NOMO-1 treated with dmso at 0.1 percent for 144 hours (cell line): ENCODE results near the gene CACNA1S.
A peak's percentile ranks its signal among the peaks of the same experiment; 100 is the strongest.

ENCODE experiments used
- DNase-seq: peaks from one replicate; lab custom pipeline; 2025; ENCODE audit not compliant: unreplicated experiment; lab: John Stamatoyannopoulos, UW

CACNA1S gene

DNA sequence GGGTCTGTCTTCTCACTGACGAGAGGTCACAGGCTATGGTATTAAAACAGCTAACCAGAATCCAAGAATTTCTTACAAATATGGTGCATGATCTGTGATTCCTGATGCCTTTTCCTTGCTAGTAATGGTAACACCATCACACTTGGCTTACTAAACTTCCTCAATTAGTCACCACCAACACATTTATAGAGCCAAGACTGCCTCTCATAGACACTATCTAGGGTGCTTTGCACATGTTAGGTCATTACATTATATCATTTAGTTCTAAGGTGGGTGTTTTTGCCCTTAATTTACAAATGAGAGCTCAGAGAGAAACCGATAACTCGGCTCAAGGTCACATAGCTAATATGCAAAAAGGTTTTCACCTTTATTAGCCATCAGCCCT is 97.4 kb downstream of the CACNA1S start:
- no peak for DNase-seq

DNA sequence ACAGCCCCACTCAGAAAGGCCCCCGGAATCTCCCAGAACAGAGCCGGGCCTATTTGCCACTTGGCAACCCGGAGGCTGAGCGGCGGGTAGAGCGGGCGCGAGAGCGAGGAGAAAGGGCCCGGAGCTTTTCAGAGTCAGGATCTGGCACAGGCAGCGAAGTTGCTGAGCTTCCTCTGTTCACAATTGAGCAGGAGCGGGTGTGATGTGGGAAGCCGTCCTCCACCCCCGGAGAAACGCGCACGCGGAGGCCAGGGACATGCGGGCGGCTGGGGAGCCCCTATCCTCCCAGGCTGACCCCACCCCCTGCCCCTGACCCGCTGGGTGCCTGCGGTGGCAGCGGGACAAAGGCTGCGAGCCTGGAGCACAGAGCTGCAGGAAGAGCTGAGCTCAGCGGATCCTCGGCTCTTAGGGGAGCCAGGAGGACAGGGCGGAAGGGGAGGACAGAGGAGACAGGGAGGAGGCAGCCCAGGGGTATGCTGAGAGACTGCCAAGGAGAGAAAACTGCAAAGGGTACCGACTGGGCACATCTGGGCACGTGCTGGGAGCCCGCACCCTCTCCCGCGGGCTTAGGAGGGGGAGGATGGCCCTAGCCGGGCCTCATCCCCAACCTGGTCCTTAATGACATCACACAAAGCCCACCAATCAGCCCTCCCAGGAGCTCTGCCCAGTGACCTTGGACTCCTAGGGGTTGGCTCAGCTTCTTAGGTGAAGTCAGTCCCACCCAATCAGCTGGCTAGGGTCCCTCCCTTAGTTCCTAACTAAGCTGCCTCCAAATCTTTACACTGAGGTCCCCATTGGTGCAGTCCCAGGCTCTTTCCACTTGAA is 98.0 kb downstream of the CACNA1S start:
- no peak for DNase-seq

DNA sequence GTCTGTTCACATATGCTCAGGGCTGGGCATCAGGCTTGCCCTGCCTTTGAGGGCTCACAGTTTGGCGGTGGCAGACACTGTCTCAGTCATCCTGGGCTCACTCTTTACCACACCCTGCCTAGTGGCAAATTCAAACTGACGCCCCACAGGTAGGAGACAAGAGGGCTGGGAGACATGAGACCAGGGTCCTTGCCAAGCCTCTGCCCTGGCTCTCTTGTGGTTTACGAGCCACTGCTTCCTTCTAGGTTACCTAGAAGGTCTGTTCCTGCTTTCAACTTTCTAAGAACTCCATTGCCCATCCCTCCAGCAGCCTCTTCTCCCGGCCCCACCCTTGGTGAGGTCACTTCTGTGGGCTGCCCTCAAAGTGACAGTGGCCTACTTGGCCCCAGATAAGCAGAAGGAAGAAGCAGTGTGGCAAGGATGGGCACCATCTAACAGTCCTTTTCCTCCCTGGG is 99.2 kb downstream of the CACNA1S start:
- DNase-seq: peak; percentile 75

DNA sequence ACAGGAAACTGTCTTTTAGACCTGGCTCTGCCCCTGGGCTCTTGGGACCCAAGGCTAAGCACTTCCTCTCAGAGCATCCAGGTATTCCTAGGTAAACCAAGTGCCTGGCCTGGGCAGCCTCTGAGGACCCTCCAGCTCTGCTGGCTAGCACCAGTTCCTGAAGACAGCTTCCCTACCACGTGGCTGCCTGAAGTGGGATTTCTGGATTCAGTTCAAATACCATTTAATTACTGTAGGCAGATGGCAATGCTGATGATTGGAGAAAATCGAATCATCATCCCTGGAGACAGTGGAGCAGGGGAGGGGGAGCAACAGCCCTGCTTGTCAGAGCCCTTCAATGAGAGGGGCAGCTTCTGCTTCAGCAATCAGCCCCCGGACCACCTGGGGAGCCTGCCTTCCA is 100.6 kb downstream of the CACNA1S start:
- no peak for DNase-seq

DNA sequence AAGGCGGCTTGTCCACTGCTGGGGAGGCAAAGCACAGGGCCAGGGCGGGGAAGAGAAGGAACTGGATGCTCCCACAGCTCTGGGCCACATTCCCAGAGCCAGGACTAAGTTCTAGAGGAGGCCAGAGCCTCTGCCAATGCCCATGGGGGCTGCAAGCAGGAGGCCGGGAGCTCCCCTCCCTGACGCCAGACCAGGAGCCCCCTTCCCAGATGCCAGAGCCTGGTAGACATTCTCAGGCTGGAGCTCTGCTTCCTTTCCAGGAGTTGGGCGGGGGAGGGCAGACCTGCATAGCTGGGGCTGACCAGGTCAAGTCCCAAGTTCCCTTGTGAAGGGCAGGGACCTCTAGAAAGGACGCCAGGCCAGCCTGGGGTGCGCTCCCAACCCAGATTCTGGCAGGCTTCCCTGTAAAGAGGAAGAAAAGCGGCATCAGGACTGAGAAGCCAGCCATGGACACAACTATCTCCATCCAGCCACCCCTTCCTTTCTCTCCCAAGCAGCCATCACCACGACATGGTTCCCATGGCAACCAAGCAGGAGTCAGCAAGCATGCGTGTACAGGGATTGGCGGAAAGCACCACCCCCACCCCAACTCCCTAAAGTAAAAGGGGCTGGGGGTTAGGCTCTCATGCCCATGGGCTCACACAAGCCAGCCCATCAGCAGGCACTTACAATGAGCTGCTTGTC is 102.1 kb downstream of the CACNA1S start:
- DNase-seq: no peak

DNA sequence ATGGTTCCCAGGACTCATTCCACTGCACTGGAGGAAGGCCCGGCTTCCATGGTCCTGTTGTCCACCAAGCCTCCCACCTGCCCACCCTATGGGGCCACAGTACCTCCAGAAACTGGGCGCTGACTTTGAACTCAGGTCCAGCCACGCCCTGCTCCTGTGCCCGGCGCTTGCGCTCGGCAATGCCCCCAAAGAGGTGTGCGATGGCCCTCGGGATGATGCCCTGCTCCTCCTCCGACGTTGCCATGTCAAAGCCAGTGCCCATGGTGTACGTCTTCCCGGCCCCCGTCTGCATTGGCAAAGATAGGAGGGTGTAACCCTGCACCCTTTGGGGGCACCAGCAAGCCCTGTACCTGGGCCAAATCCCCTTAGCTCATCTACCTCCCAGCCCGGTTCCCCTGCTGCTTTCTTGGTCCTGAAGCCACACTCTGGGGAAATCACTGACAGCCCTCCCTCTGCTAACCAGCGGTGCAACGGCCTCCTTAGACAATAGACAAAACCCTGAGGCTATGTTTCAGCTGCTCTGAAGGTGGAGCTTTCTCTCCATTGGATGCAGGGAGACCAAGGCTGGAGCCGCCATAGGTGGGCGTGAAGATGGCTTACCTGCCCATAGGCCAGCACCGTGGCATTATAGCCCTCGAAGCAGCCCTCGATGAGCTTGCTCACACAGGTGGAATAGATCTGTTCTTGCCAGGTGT is 103.4 kb downstream of the CACNA1S start:
- no peak for DNase-seq

DNA sequence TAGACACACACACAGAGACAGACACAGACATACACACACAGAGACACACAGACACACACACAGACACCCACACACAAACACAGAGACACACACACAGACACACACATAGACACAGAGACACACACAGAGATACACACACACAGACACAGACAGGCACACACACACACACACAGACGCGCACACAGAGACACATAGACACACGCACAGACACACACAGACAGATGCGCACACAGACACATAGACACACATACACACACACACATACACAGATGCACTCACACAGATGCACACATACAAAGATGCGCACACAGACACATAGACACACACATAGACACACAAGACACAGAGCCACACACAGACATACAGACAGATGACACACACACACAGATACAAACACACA is 104.7 kb downstream of the CACNA1S start:
- DNase-seq: no peak

DNA sequence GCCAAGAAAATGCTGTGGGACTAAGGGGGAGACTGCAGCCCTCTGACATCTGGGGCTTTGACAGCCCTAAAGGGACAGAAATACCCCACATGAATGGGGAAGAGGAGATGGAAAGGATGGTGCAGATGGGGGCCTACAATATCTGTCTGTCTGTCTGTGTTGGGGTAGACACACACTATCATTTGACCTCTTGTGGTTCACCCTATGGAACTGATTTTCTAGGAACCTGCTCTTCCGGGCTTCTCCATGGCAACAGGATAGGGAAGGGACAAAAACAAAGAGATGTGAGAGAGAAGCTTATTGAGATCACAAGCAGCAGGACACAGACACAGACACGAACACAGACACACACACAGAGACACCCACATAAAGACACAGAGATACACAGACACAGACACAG is 105.8 kb downstream of the CACNA1S start:
- no peak for DNase-seq

DNA sequence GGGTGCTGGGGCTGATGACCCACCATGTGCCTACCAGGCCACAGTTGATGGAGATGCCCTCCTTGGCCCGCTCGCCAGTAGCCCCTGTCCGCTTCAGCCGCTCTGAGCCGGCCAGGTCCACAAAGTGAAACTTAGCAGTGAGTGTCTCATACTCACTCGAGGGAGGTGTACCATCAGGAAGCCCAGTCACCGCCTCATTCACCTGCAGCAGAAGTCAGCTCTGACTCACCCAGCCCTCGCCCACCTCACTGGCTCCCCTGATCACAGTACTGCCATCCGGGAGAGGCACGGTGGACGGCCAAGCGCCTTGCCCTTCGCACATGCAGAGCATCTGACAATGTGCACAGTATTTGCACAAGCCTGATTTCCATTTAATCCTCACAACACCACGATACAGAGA is 107.5 kb downstream of the CACNA1S start:
- no peak for DNase-seq

DNA sequence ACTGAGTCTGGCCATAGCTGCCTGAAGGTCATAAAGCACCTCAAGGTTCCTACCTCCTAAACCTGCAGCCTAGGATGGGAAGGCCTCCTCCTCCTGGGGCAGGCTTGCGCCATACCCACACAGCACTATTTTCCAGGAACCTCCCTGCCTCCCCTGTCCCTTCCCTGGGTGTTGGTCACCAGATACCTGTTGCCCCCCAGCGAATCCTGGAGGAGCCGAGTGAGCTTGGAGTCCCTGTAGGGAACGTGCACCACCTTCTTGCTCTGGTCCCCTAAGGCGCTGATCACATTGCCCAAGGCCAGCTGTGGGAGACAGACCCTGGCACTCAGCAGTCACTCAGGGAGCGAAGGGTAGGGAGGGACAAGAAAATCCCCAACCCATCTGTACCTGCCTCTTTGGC is 108.1 kb downstream of the CACNA1S start:
- DNase-seq: no peak

DNA sequence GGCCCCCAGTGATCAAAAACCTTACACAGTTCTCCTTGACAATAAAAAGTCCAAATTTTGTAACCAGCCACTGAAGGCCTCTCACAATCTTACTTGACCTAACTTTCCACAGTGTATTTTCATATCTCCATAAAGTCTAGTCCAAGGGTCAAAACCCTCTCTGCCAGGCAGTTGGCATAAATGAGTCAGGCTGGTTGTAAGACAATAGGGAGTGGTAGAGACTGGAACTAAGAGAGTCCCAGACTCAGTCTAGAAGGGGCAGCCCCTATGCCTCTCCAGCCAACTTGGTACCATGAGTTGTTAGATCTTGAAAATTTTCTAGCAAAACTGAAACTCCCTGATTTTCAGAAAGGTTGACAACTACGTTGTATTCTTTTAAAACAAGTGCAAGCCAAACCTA is 109.7 kb downstream of the CACNA1S start:
- no peak for DNase-seq

DNA sequence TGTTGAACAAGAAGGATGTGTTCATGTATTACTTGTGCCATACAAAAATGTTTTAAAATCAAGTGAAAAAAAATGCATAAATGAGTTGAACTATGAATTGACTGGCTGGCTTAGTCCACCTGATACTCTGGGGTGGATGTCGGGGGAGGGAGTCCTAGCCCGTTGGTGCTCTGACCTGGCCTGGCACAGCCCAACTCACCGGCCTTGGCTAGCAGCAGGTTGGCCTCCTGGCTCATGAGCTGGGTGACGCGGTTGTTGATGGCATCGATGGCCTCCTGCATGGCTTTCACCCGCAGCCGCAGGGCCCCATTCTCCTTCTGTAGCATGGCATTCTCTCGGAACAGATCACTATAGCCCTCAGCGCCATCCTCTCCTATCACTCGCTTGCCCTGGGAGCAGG is 110.3 kb downstream of the CACNA1S start:
- DNase-seq: no peak

DNA sequence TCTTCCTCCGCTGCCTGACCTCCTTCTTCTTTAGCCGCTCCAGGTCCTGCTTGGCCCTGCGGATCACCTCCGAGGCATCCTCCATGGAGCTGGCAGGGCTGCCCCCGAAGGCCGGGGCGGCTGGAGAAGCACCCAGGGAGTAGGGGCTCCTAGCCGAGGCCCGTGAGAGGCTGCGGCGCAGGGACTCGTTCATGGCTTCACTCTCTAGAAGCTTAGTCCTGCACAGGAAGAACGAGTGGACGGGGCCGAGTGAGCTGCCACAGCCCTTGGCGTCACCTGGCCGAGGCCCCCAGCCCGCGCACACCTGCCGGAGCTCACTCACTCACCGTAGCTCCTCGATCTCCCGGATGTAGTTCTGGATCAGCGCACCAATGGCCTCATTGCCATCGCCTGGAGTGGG is 111.8 kb downstream of the CACNA1S start:
- DNase-seq: no peak

DNA sequence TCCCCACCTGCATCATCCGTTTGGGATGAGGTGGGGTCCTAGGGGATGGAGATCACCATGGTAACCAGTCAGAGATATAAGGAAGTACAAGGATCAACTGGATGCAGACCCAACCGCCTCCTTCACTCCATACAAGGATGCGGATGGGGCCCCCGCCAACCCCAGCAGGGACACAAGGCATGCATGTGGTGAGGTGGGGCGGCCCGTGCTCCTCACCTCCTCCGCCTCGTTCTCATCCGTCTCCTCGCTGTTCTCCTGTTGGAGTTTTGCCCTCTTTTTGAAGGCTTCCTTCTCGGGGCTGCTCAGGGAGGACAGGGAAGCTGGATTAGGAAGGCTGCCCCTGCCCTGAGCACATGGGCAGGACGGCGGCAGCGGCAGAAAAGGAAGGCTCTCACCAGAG is 112.6 kb downstream of the CACNA1S start:
- DNase-seq: no peak

DNA sequence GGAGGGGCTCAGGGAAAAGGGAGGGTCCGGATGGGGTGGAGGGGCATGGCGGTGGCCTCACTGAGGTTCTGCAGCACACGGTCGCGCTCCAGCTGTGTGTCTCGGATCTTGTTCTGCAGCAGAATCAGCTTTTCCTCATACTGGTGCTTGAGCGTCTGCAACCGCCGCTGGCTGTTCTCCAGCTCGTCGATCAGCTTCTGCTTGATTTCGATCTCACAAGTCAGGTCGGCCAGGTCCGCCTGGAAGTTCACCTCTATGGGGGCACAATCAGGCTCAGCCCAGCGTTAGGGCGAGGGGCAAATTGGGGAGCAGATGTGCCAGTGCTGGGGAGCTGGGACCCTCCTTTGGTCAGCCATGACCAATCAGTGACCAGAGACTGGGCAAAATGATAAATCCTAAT is 113.9 kb downstream of the CACNA1S start:
- DNase-seq: no peak

DNA sequence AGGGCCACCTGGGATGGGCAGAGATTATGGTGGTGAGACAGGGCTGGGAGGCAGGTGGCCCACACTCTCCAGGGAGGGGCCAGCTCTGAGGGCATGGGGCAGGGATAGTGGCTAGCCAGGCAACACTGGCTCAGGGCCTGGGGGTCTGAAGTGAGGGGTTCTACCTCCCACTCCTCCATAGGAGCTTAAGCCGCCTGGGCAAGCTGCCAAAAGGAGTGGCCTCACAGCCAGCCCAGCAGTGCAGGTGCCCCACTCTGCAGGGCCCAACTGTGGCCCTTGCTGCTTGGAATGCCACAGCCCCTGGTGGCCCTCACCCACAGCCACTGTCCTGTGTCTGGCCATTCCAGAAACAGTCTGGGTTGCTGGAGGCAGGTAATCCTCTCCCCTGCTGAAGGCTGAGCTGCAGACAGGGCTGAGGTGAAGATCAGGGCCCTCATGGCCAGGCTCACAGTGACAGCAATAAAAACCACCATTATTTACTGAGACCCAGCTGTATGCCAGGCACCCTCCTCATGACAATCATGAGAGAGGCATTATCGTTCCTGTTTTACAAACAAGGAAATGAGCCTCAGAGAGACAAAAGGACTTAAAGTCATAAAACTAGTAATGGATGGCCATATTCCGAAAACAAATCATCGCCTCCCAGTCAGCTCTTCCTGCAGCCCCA is 119.7 kb downstream of the CACNA1S start:
- no peak for DNase-seq

DNA sequence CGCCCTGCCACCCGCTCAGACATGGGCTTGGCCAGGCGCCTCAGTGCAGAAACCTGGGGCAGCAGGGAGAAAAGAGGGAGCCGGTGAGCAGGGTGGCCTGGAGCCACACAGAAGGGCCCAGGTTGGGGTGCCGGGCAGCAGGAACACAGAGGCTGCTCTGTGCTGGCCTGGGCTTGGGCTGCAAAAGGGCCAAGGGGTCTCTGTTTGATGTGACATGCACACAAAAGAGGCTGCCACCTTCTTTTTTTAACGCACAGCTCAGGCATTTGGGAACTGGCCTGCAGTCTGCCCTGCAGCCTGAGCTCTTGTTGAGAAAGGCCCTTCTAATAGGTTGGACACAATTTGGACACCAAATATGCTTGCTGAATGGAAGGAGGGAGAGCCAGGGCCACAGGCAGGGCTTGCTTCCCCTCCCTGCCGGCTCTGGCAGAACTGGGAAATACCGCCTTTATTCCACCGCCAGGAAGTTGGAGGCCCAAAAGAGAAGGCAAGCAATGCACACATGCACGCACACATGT is 121.1 kb downstream of the CACNA1S start:
- no peak for DNase-seq

DNA sequence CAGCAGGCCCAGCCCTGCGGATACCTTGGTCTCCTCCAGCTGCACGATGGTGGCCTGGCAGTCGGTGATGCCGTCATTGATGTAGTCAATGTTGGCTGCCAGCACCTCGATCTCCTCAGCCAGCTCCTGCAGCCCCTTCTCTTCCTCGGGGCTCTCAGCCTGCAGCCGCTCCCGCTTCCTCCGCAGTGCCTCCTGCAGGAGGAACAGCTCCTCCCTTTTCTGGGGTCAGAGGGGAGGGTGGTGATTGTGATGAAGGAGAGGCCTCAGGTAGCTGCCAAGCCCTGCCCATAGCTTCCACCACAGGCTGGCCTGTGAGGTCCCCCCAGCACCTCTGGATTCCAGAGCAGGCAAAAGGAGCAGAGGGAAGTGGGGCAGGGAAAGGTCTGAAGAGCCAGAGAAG is 122.1 kb downstream of the CACNA1S start:
- no peak for DNase-seq
